ENCODE measurements around the gene PASD1.
"Not testable (repeated sequence)": the region's sequence is repeated elsewhere in the genome, so short reads cannot be mapped to it uniquely, and the experiment has no call there.

Gene PASD1

GRCh38 chrX:151687635-151688034 is 124.2 kb downstream of the PASD1 start:
- TF ChIP-seq Cebpa-rat (IDR thresholded peaks at IDR 0.05) = no peak
- Histone ChIP-seq H3K27me3 (peaks cover 93% of the 10 kb centered on the region), H3K4me2 (no peak overlapping the region)

DNA sequence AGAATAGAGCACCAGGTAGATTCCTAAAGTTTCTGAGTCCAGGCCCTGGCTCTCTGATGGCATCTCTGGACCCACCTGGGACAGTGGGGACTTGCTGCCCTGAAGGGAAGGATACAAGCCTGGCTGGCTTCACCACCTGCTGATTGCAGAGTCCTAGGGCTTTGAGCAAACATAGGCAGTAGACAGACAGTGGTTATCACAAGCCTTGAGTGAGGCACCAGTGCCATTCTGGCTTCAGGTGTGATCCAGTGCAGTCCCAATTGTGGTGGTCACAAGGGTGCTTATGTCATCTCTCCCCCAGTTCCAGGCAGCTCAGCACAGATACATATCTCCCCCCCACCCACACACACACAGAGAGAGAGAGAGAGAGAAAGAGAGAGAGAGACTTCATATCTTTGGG is 125.2 kb downstream of the PASD1 start:
- no peaks in the 10 kb centered on the region for H3K4me1 ChIP-seq
- peaks cover 93% of the 10 kb centered on the region for H3K27me3 ChIP-seq
- H3K36me3 ChIP-seq = no peaks in the 10 kb centered on the region
- H3K4me3 ChIP-seq = no peak overlapping the region
- TF ChIP-seq Cebpa-rat (IDR thresholded peaks at IDR 0.05) = no peak
- no peak overlapping the region for H3K4me2 ChIP-seq
- H3K27ac ChIP-seq = no peak overlapping the region
- no peak overlapping the region for H3K9ac ChIP-seq
- no peaks in the 10 kb centered on the region for H4K20me1 ChIP-seq
- no peaks in the 10 kb centered on the region for H3K9me3 ChIP-seq

More at GRCh38 chrX:151687635-151688034, 124.2 kb downstream of the PASD1 start:
- H3K9me3 ChIP-seq = no peaks in the 10 kb centered on the region
- no peak overlapping the region for H3K9ac ChIP-seq
- H4K20me1 ChIP-seq = no peaks in the 10 kb centered on the region
- no peak overlapping the region for H3K27ac ChIP-seq
- no peaks in the 10 kb centered on the region for H3K36me3 ChIP-seq
- no peaks in the 10 kb centered on the region for H3K4me1 ChIP-seq
- no peak overlapping the region for H3K4me3 ChIP-seq

DNA sequence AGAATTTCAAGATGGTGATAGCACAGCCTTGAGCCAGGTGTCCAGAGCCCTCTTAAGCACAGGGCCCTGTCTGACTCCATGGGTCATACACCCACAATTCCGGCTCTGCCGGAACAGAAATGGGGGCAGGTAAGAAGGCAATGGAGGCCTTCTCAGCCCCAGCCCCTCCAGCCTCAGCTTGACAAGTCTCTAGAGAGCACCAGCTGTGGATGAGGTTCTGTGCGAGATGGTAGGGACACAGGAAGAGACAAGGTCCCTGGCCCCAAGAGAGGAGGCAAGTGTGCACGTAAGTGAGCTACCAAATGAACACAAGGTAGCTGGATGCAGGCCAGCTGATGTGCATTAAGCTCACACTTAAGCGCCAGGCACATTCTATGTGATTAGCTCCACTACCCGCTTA is 129.3 kb downstream of the PASD1 start:
- Histone ChIP-seq H3K36me3 (no peaks in the 10 kb centered on the region), H4K20me1 (no peaks in the 10 kb centered on the region), H3K9me3 (peaks cover 16% of the 10 kb centered on the region; the same call in 1 of the 2 replicates), H3K27me3 (peaks cover 62% of the 10 kb centered on the region), H3K9ac (no peak overlapping the region), H3K27ac (no peak overlapping the region), H3K4me2 (no peak overlapping the region), H3K4me1 (no peaks in the 10 kb centered on the region), H3K4me3 (no peak overlapping the region)
- TF ChIP-seq Cebpa-rat (IDR thresholded peaks at IDR 0.05) = no peak

- Histone ChIP-seq H3K4me2 (no peak overlapping the region), H3K4me1 (no peaks in the 10 kb centered on the region), H3K9ac (no peak overlapping the region), H3K27me3 (peaks cover 61% of the 10 kb centered on the region), H3K27ac (no peak overlapping the region), H3K36me3 (no peaks in the 10 kb centered on the region), H3K9me3 (peaks cover 16% of the 10 kb centered on the region; the same call in 1 of the 2 replicates), H4K20me1 (no peaks in the 10 kb centered on the region), H3K4me3 (no peak overlapping the region)
- TF ChIP-seq Cebpa-rat (IDR thresholded peaks at IDR 0.05) = no peak
Observed at GRCh38 chrX:151694121-151694520, 130.6 kb downstream of the PASD1 start.

DNA sequence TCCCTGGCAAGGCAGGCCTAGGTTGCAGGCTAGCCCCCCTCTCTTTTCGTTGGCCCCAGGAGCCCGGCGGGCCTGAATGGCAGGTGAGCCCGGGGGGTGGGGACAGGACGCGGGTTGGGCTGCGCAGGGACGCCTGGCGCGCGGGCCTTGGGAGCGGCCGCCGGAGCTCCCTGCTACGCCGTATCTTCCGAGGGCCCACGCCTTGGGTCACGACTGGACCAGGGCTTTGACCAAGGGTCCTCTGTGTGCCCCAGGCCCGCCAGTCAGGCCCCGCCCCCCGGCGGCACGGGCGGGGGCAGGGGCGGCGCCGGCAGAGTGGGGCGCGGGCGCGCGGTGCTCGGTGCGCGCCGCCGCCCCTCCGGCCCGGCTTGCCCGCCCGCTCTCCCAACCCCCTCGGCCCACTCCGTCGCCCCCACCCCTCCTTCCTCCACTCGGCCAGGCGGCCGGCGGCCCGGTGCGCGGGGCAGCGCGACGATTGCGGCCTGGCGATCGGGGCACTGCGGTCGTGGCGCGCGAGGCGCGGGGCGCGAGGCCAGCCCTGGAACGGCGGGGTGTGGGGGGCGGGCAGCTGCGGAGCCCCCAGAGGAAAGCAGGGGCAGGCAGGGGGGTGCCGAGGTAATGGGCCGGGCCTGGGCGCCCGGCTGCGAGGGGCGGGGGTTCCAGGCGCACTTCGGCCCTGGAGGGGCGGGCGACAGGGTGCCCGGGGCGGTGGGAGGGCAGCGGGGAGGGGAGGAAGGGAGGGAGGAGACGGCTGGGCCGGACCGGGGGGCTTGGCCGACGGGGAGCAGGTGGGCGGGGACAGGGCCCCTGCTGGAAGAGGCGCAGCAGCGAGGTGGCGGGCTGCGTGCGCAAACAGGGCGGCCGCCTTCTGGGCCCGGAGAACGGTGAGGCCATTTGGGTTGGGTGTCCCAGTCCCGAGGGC is 131.4 kb downstream of the PASD1 start, which contains the start of gene PRRG3:
PRRG3 (plus strand) TSS at position 798 of the 922 bp plus-strand sequence. CDS start 3,357 bp downstream, outside the sequence.
- H3K27me3 ChIP-seq = peaks cover 61% of the 10 kb centered on the region
- no peaks in the 10 kb centered on the region for H3K4me1 ChIP-seq
- no peak within 1 kb of the TSS for H3K4me3 ChIP-seq
- no peak for TF ChIP-seq Cebpa-rat (IDR thresholded peaks at IDR 0.05)
- no peaks in the 10 kb centered on the region for H4K20me1 ChIP-seq
- H3K27ac ChIP-seq = no peak within 1 kb of the TSS
- H3K36me3 ChIP-seq = no peaks in the 10 kb centered on the region
- no peak within 1 kb of the TSS for H3K4me2 ChIP-seq
- H3K9me3 ChIP-seq = peaks cover 16% of the 10 kb centered on the region; the same call in 1 of the 2 replicates
- no peak within 1 kb of the TSS for H3K9ac ChIP-seq

DNA sequence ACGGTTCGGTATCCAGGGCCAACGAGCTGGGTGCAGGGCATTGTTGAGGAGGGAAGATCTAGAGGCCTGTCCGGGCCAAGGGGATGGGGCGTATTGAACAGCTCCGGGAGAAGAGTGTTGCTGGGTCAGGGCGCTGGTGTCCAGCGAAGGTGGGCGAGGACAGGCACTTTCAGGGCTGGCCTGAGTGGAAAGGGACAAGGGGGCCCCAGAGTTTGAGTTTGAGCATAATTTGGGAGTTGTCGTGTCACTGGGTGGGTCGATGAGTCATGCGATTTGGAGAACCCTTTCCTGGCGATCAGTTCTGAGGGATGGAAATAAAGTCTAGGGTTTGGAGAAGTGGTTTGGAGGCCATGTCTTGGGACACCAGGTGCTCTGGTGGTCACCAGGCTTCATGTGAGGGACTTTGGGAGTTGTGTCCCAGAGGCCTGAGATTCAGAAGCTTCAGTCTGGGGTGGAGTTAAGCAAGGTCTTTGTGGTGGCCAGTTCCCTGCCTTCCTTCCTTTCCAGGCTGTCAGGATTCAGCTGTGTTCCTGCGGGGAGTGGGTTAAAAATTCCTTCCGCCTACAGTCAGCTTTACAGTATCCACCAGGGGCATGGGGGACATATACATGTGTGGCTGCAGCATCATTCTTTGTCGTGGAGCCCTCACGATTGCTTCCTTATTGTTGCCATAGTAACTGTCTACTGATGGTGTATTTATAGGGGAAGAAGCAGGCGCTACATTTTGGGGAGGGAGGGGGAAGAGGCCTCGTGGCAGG is 132.3 kb downstream of the PASD1 start:
- H3K9ac ChIP-seq = no peak overlapping the region
- H3K4me1 ChIP-seq = no peaks in the 10 kb centered on the region
- H3K27ac ChIP-seq = no peak overlapping the region
- H3K9me3 ChIP-seq = peaks cover 16% of the 10 kb centered on the region; the same call in 1 of the 2 replicates
- no peaks in the 10 kb centered on the region for H3K36me3 ChIP-seq
- H3K4me3 ChIP-seq = no peak overlapping the region
- no peak overlapping the region for H3K4me2 ChIP-seq
- no peak for TF ChIP-seq Cebpa-rat (IDR thresholded peaks at IDR 0.05)
- H3K27me3 ChIP-seq = peaks cover 61% of the 10 kb centered on the region
- H4K20me1 ChIP-seq = no peaks in the 10 kb centered on the region

DNA sequence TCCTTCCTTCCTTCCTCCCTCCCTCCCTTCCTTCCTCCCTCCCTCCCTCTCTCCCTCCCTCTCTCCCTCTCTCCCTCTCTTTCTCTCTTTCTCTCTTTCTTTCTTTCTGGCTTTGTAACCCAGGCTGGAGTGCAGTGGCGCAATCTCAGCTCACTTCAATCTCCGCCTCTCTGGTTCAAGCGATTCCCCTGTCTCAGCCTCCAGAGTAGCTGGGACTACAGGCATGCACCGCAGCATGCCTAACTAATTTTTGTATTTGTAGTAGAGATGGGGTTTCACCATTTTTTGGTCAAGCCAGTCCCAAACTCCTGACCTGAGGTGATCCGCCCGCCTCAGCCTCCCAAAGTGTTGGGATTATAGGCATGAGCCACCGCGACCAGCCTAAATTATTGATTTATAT is 133.6 kb downstream of the PASD1 start:
- not testable (repeated sequence) for H3K9ac ChIP-seq, H3K4me2 ChIP-seq, H3K27ac ChIP-seq, H3K4me3 ChIP-seq, H3K4me1 ChIP-seq, H3K36me3 ChIP-seq, H4K20me1 ChIP-seq
- Histone ChIP-seq H3K27me3 (peaks cover 60% of the 10 kb centered on the region), H3K9me3 (peaks cover 16% of the 10 kb centered on the region; the same call in 1 of the 2 replicates)

DNA sequence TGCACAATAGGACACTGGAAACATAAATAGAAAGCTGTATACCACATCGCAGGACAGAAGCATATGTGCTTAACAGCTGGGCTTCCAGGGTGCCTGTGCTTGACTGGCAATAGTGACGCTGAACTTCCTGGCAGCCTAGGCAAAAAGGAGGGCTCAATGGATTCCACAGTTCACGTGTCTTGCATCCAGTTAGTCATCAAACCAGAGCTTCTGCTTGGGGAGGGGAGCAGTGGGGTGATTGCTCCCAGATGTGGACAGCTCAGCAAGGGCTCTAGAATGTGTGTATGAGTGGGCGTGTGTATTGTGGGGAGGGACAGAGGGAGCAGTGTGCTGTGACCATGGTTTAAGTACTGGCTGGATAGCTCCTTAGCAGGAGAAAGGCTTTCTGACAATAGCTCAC is 134.0 kb downstream of the PASD1 start:
- no peak overlapping the region for H3K9ac ChIP-seq
- no peak for TF ChIP-seq Cebpa-rat (IDR thresholded peaks at IDR 0.05)
- H3K4me3 ChIP-seq = no peak overlapping the region
- peaks cover 16% of the 10 kb centered on the region; the same call in 1 of the 2 replicates for H3K9me3 ChIP-seq
- H3K27me3 ChIP-seq = peaks cover 60% of the 10 kb centered on the region
- H3K4me1 ChIP-seq = no peaks in the 10 kb centered on the region
- no peak overlapping the region for H3K4me2 ChIP-seq
- no peak overlapping the region for H3K27ac ChIP-seq
- H4K20me1 ChIP-seq = no peaks in the 10 kb centered on the region
- no peaks in the 10 kb centered on the region for H3K36me3 ChIP-seq

DNA sequence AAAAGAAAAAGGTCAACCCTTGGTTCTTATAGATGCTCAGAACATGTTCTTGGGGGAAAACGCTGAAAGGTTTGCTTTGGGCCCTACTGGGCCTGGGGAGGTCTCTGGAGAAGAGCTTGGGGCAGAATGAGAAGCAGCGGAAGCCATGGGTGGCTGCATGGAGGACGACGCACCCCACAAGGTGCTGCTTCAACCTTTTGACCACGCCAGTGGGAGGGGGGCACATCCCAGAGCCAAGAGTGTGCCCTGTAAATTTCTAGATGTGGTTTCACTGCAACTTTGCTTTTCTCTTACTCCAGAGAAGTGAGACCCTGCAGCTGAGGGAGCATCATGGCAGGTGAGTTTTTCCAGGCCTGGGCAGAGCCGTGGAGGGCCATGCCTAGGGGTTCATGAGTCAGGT is 135.0 kb downstream of the PASD1 start:
- Histone ChIP-seq H4K20me1 (peaks cover 8% of the 10 kb centered on the region; the same call in 1 of the 2 replicates), H3K27me3 (peaks cover 60% of the 10 kb centered on the region), H3K4me1 (no peaks in the 10 kb centered on the region), H3K9ac (no peak overlapping the region), H3K4me3 (no peak overlapping the region), H3K9me3 (peaks cover 16% of the 10 kb centered on the region; the same call in 1 of the 2 replicates), H3K27ac (no peak overlapping the region), H3K36me3 (no peaks in the 10 kb centered on the region), H3K4me2 (no peak overlapping the region)
- no peak for TF ChIP-seq Cebpa-rat (IDR thresholded peaks at IDR 0.05)

GRCh38 chrX:151699746-151700145 is 136.3 kb downstream of the PASD1 start:
- H3K9ac ChIP-seq = no peak overlapping the region
- H4K20me1 ChIP-seq = peaks cover 8% of the 10 kb centered on the region; the same call in 1 of the 2 replicates
- no peak overlapping the region for H3K4me3 ChIP-seq
- no peak overlapping the region for H3K4me2 ChIP-seq
- peaks cover 7% of the 10 kb centered on the region; the same call in 1 of the 2 replicates for H3K9me3 ChIP-seq
- H3K27ac ChIP-seq = no peak overlapping the region
- peaks cover 64% of the 10 kb centered on the region for H3K27me3 ChIP-seq
- no peaks in the 10 kb centered on the region for H3K4me1 ChIP-seq
- H3K36me3 ChIP-seq = no peaks in the 10 kb centered on the region
- TF ChIP-seq Cebpa-rat (IDR thresholded peaks at IDR 0.05) = no peak

Measured in BLaER1 (cell line).